Measurements from ENCODE around the gene GPR161.

DNA sequence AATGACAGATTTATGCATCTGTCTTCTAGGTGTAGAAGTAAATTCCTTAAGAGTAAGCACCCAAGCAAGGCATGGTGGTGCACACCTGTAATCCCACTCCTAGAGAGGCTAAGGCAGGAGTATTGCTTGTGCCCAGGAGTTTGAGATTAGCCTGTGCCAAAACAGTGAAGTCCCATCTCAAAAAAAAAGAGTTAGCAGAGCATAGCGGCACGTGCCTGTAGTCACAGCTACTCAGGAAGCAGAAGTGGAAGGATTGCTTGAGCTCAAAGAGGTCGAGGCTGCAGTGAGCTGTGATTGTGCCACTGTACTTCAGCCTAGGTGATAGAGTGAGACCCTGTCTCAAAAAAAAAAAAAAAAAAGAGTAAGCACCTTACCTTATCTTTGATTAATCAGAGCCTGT lies 26.9 kb upstream of the GPR161 start:
- TF ChIP-seq POLR2A (IDR thresholded peaks at IDR 0.05; ENCODE audit: low read length) = no peak
- TF ChIP-seq GATA1 (IDR thresholded peaks at IDR 0.05; ENCODE audit: low read depth, low read length) = no peak
